H9 (cell line): ENCODE data around the gene JPH2. TPM values are rescaled to one million over a fixed set of nuclear protein-coding genes. Genes with fewer than 3 reads are reported as not detected.
A peak's percentile ranks its signal among the peaks of the same experiment; 100 is the strongest.

Experiments used
- DNase-seq: peaks from one replicate; pipeline ENCODE4 v3.0.0-alpha.2; 2017
- H2AFZ ChIP-seq: one replicate; pipeline ENCODE4 v1.6.1; 2013; ENCODE audit warnings: mild to moderate bottlenecking, low read length, control low read depth, moderate library complexity
- H2AK5ac ChIP-seq: 2 replicates; pipeline ENCODE4 v1.6.1; 2013; ENCODE audit warnings: low read length, control low read depth, mixed read lengths; ENCODE audit not compliant: insufficient read length
- H2BK120ac ChIP-seq: one replicate; pipeline ENCODE4 v1.6.1; 2013; ENCODE audit warnings: low read depth, mild to moderate bottlenecking, low read length, control low read depth, inconsistent platforms; ENCODE audit not compliant: poor library complexity, severe bottlenecking
- H2BK12ac ChIP-seq: 2 replicates; pipeline ENCODE4 v1.6.1; 2013; ENCODE audit warnings: low read length, control low read depth, mixed read lengths, low read depth; ENCODE audit not compliant: insufficient read length
- H2BK15ac ChIP-seq: 2 replicates; pipeline ENCODE4 v1.6.1; 2013; ENCODE audit warnings: low read depth, low read length, control low read depth
- H2BK20ac ChIP-seq: one replicate; pipeline ENCODE4 v1.6.1; 2013; ENCODE audit warnings: low read depth, mild to moderate bottlenecking, low read length, control low read depth, inconsistent platforms; ENCODE audit not compliant: poor library complexity, severe bottlenecking
- H2BK5ac ChIP-seq: 2 replicates; pipeline ENCODE4 v1.6.1; 2013; ENCODE audit warnings: low read length, control low read depth, mixed read lengths; ENCODE audit not compliant: insufficient read length
- H3K14ac ChIP-seq: 2 replicates; pipeline ENCODE4 v1.6.1; 2013; ENCODE audit warnings: low read length, control low read depth; ENCODE audit not compliant: insufficient read depth
- H3K18ac ChIP-seq: 2 replicates; pipeline ENCODE4 v1.6.1; 2013; ENCODE audit warnings: low read depth, mild to moderate bottlenecking, mixed read lengths, low read length, control low read depth; ENCODE audit not compliant: insufficient read length
- H3K23ac ChIP-seq: 2 replicates; pipeline ENCODE4 v1.6.1; 2013; ENCODE audit warnings: low read length, control low read depth, mixed read lengths, low read depth; ENCODE audit not compliant: insufficient read length
- H3K23me2 ChIP-seq: 2 replicates; pipeline ENCODE4 v1.6.1; 2013; ENCODE audit warnings: low read depth, mild to moderate bottlenecking, mixed read lengths, low read length, control low read depth; ENCODE audit not compliant: insufficient read length, poor library complexity, severe bottlenecking
- H3K27ac ChIP-seq: 2 replicates; pipeline ENCODE4 v1.5.1; 2013; ENCODE audit warnings: low read length, control low read depth, mixed read lengths, low read depth; ENCODE audit not compliant: insufficient read length
- H3K27me3 ChIP-seq: 2 replicates; pipeline ENCODE4 v1.6.1; 2013; ENCODE audit warnings: low read length, control low read depth, inconsistent platforms; ENCODE audit not compliant: insufficient read depth
- H3K4ac ChIP-seq: 2 replicates; pipeline ENCODE4 v1.6.1; 2013; ENCODE audit warnings: low read depth, mild to moderate bottlenecking, control low read depth, inconsistent platforms, low read length, moderate library complexity
- H3K4me1 ChIP-seq: 2 replicates; pipeline ENCODE4 v1.6.1; 2013; ENCODE audit warnings: low read length, control low read depth, inconsistent platforms; ENCODE audit not compliant: insufficient read depth
- H3K4me2 ChIP-seq: 2 replicates; pipeline ENCODE4 v1.6.1; 2013; ENCODE audit warnings: low read length, control low read depth, mixed read lengths; ENCODE audit not compliant: insufficient read length, insufficient read depth
- H3K56ac ChIP-seq: 2 replicates; pipeline ENCODE4 v1.6.1; 2013; ENCODE audit warnings: low read depth, mild to moderate bottlenecking, mixed read lengths, low read length, control low read depth; ENCODE audit not compliant: insufficient read length
- H3K79me1 ChIP-seq: 2 replicates; pipeline ENCODE4 v1.6.1; 2013; ENCODE audit warnings: low read depth, mild to moderate bottlenecking, moderate library complexity, low read length, control low read depth, inconsistent platforms; ENCODE audit not compliant: insufficient read depth, poor library complexity, severe bottlenecking
- H3K79me2 ChIP-seq: 2 replicates; pipeline ENCODE4 v1.6.1; 2013; ENCODE audit warnings: low read length, control low read depth, inconsistent platforms; ENCODE audit not compliant: insufficient read depth
- H3K9ac ChIP-seq: 2 replicates; pipeline ENCODE4 v1.6.1; 2013; ENCODE audit warnings: low read length, control low read depth, mixed read lengths; ENCODE audit not compliant: insufficient read length; ENCODE audit errors: extremely low read depth
- H3K9me3 ChIP-seq: one replicate; pipeline ENCODE4 v1.6.1; 2013; ENCODE audit warnings: low read depth, low read length, inconsistent platforms; ENCODE audit not compliant: control insufficient read depth
- H3T11ph ChIP-seq: one replicate; pipeline ENCODE4 v1.6.1; 2013; ENCODE audit warnings: mild to moderate bottlenecking, low read length, control low read depth, inconsistent platforms
- H4K20me1 ChIP-seq: one replicate; pipeline ENCODE4 v1.6.1; 2013; ENCODE audit not compliant: control insufficient read depth, insufficient read length, insufficient read depth
- H4K5ac ChIP-seq: 2 replicates; pipeline ENCODE4 v1.6.1; 2013; ENCODE audit warnings: low read depth, mild to moderate bottlenecking, mixed read lengths, low read length, control low read depth; ENCODE audit not compliant: insufficient read length
- H4K8ac ChIP-seq: replicated peaks from 2 replicates; pipeline ENCODE4 v1.6.1; 2013; ENCODE audit warnings: low read length, control low read depth, mixed read lengths, low read depth; ENCODE audit not compliant: insufficient read length
- H4K91ac ChIP-seq: 2 replicates; pipeline ENCODE4 v1.6.1; 2013; ENCODE audit warnings: low read depth, mild to moderate bottlenecking, moderate library complexity, mixed read lengths, low read length, control low read depth; ENCODE audit not compliant: insufficient read length
- H3K27ac Mint-ChIP-seq, 3 experiments: 2 replicates in 2 of 3; 3 replicates in 1 of 3; pipeline ENCODE4 v1.8.0; 2020 to 2021; ENCODE audit warnings: mixed read lengths in 3 of 3, mild to moderate bottlenecking in 1 of 3, moderate library complexity in 1 of 3
- H3K27me3 Mint-ChIP-seq: 2 replicates; pipeline ENCODE4 v1.8.0; 2021; ENCODE audit warnings: low read depth, mild to moderate bottlenecking, moderate library complexity, mixed read lengths
- H3K36me3 Mint-ChIP-seq, 3 experiments: 2 replicates in 2 of 3; 3 replicates in 1 of 3; pipeline ENCODE4 v1.8.0; 2020 to 2021; ENCODE audit warnings: low read depth in 3 of 3, mixed read lengths in 3 of 3; ENCODE audit not compliant: insufficient read depth in 1 of 3
- H3K4me1 Mint-ChIP-seq, 2 experiments: 2 replicates each; pipeline ENCODE4 v1.8.0; 2020; ENCODE audit warnings: mixed read lengths in 2 of 2
- H3K4me3 Mint-ChIP-seq, 2 experiments: 2 replicates in 1 of 2; 3 replicates in 1 of 2; pipeline ENCODE4 v1.8.0; 2020 to 2021; ENCODE audit warnings: mild to moderate bottlenecking in 2 of 2, mixed read lengths in 2 of 2, moderate library complexity in 1 of 2
- H3K9me3 Mint-ChIP-seq, 2 experiments: 2 replicates in 1 of 2; 3 replicates in 1 of 2; pipeline ENCODE4 v1.8.0; 2020; ENCODE audit warnings: mild to moderate bottlenecking in 2 of 2, mixed read lengths in 2 of 2, moderate library complexity in 1 of 2
- CTCF ChIP-seq: fragments of 200-600 bp; sonication (generic); conservative IDR thresholded peaks from 3 replicates; pipeline ENCODE4 v1.8.0; 2021; ENCODE audit warnings: antibody characterized with exemption, mild to moderate bottlenecking
- WGBS: extraction: QIAGEN DNeasy Blood & Tissue Kit; methylation state at CpG from one replicate; pipeline ENCODE4 v1.1.7; 2013; ENCODE audit warnings: missing lambda C conversion rate, low lambda C conversion rate, mixed read lengths; ENCODE audit not compliant: insufficient read length; ENCODE audit errors: extremely low coverage; 5-methylcytosine and 5-hydroxymethylcytosine counted together
- total RNA-seq: library from RNA; stranded (reverse); gene quantifications from 2 replicates; pipeline ENCODE4 v1.2.1, GENCODE V29; 2021

Gene JPH2
- total RNA-seq, 1 experiment from 2014 or later = 0.31 TPM

- Mint-ChIP-seq H3K4me3 (no peak overlapping the region), H3K4me1 (no peaks in the 10 kb centered on the region), H3K27ac (0 out of 7 replicates have a peak overlapping the region, but pooled peaks of 1 of the 3 experiments have one; percentile 11), H3K27me3 (no peaks in the 10 kb centered on the region), H3K36me3 (peaks cover 38 to 72% (median 65%) of the 10 kb centered on the region in 3 experiments; a peak in 6 of 7 replicates), H3K9me3 (no peaks in the 10 kb centered on the region)
- no peak overlapping the region for H3K18ac ChIP-seq
- no peak overlapping the region for H2BK120ac ChIP-seq
- no peak overlapping the region for H2BK5ac ChIP-seq
- H3K79me1 ChIP-seq = peaks cover 2% of the 10 kb centered on the region
- no peak for TF ChIP-seq CTCF
- H4K5ac ChIP-seq = no peak overlapping the region
- H3K14ac ChIP-seq = no peak overlapping the region
- H3K4me2 ChIP-seq = no peak overlapping the region
- no CpG with 5 or more reads among the region's 4 CpGs for WGBS
- H3T11ph ChIP-seq = no peak overlapping the region
- no peak overlapping the region for H3K4ac ChIP-seq
- no peak overlapping the region for H3K23ac ChIP-seq
- H3K23me2 ChIP-seq = no peaks in the 10 kb centered on the region
- no peak overlapping the region for H3K56ac ChIP-seq
- no peak overlapping the region for H4K91ac ChIP-seq
- no peak overlapping the region for H3K27ac ChIP-seq
- no peak overlapping the region for H3K9ac ChIP-seq
- no peak overlapping the region for H4K8ac ChIP-seq
- H2BK12ac ChIP-seq = no peak overlapping the region
- H4K20me1 ChIP-seq = no peaks in the 10 kb centered on the region
- H2AK5ac ChIP-seq = no peak overlapping the region
- no peak for DNase-seq
- no peaks in the 10 kb centered on the region for H3K27me3 ChIP-seq
- H2BK20ac ChIP-seq = no peak overlapping the region
- H3K4me1 ChIP-seq = no peaks in the 10 kb centered on the region
- no peaks in the 10 kb centered on the region; the same call in 1 of the 2 replicates for H3K79me2 ChIP-seq
- H2BK15ac ChIP-seq = no peak overlapping the region
- no peak overlapping the region for H2AFZ ChIP-seq
- H3K9me3 ChIP-seq = no peaks in the 10 kb centered on the region
Measured at GRCh38 chr20:44199877-44200276, 12.9 kb upstream of the JPH2 start.
